Fibroblast of upper back skin (primary cell): ENCODE data around the gene FRG2B.
"Not testable (repeated sequence)": the region's sequence is repeated elsewhere in the genome, so short reads cannot be mapped to it uniquely, and the experiment has no call there.

Experiments
- DNase-seq: peaks from one replicate; pipeline ENCODE4 v3.0.0-alpha.2; 2013

FRG2B gene

GRCh38 chr10:133626695-133627094, at the start of gene FRG2B:
TSS of gene FRG2B (minus strand) at chr10:133626795. CDS start at chr10:133626742, 53 bp downstream.
- not testable (repeated sequence) for DNase-seq

- DNase-seq: not testable (repeated sequence)
Measured at GRCh38 chr10:133667446-133667845, 40.9 kb upstream of the FRG2B start.

GRCh38 chr10:133663544-133664160, 37.1 kb upstream of the FRG2B start:
- not testable (repeated sequence) for DNase-seq

- DNase-seq: not testable (repeated sequence)
Measured at GRCh38 chr10:133661122-133661521, 34.5 kb upstream of the FRG2B start.

- not testable (repeated sequence) for DNase-seq
Measured at GRCh38 chr10:133660516-133660915, 33.9 kb upstream of the FRG2B start.

- DNase-seq: not testable (repeated sequence)
Measured at GRCh38 chr10:133657276-133657675, 30.7 kb upstream of the FRG2B start.

GRCh38 chr10:133648872-133649455, 22.4 kb upstream of the FRG2B start:
- DNase-seq: not testable (repeated sequence)

- DNase-seq: not testable (repeated sequence)
Measured at GRCh38 chr10:133647075-133647748, 20.6 kb upstream of the FRG2B start.

GRCh38 chr10:133637846-133638235, 11.2 kb upstream of the FRG2B start:
- not testable (repeated sequence) for DNase-seq

- DNase-seq: not testable (repeated sequence)
Measured at GRCh38 chr10:133637202-133637845, 10.7 kb upstream of the FRG2B start.

GRCh38 chr10:133630723-133631249, 4.2 kb upstream of the FRG2B start:
- not testable (repeated sequence) for DNase-seq

- DNase-seq: not testable (repeated sequence)
Measured at GRCh38 chr10:133622544-133622943, 4.1 kb downstream of the FRG2B start.

GRCh38 chr10:133618851-133619250, 7.7 kb downstream of the FRG2B start:
- no peak for DNase-seq

- no peak for DNase-seq
Measured at GRCh38 chr10:133617196-133617595, 9.4 kb downstream of the FRG2B start.

- DNase-seq: no peak
Measured at GRCh38 chr10:133616371-133617130, 10.0 kb downstream of the FRG2B start.

GRCh38 chr10:133614830-133615580, 11.6 kb downstream of the FRG2B start:
- DNase-seq: no peak

GRCh38 chr10:133613699-133614098, 12.9 kb downstream of the FRG2B start:
- no peak for DNase-seq

GRCh38 chr10:133611079-133611478, 15.5 kb downstream of the FRG2B start:
- no peak for DNase-seq

- peak; percentile 7 for DNase-seq
Measured at GRCh38 chr10:133608855-133609254, 17.7 kb downstream of the FRG2B start.

GRCh38 chr10:133603434-133603833, 23.2 kb downstream of the FRG2B start:
- not testable (repeated sequence) for DNase-seq

GRCh38 chr10:133600657-133601056, 25.9 kb downstream of the FRG2B start:
- no peak for DNase-seq

- DNase-seq: not testable (repeated sequence)
Measured at GRCh38 chr10:133599869-133600268, 26.7 kb downstream of the FRG2B start.
